ENCODE measurements around the gene ADGRV1.

ADGRV1 gene

DNA sequence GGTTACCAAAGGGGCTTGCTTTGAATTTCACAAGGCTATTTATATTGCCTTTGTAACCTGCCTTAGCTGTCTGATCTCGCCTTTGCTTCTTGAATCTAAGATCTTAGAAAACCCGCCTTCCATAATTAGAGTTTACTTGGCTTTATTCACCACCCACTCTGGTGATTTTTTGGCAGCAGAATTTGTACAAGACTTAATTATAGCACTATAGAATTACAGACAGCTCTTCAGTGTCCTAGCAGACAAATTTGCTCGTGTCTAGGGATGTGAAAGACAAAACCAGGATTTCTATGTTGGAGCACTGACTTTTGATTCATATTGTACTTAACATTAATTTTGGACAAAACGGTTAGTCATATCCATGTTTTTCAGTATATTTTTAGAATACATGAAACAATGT is 306.6 kb downstream of the ADGRV1 start:
- no peaks in the 10 kb centered on the region for H3K9me3 Mint-ChIP-seq
- no peak for DNase-seq
- H3K4me3 Mint-ChIP-seq = no peak overlapping the region

DNA sequence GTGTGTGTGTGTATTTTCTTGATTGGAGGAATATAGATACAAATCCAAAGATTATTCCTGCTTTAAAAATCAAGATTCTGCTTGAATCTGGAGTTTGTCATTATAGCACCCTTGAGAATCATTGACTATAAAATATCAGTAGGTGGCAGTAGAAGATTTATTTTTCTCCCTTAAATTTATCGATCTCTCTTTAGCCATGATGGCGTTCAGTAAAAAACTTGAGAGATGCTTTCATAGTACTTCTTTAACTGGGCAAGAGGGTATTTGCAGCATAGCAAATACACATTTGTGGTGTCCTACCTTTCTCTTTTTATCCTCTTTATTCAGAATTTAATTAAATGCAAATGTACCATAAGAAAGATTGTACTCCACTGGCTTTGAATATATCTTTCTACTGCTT is 307.7 kb downstream of the ADGRV1 start:
- Mint-ChIP-seq H3K4me1 (peaks cover 19% of the 10 kb centered on the region), H3K9me3 (no peaks in the 10 kb centered on the region), H3K27me3 (no peaks in the 10 kb centered on the region), H3K4me3 (no peak overlapping the region), H3K27ac (no peak overlapping the region)
- peak; percentile 61 for ATAC-seq
- no peak for DNase-seq

More for the DNA sequence above, 306.6 kb downstream of the ADGRV1 start:
- peaks cover 12% of the 10 kb centered on the region for H3K4me1 Mint-ChIP-seq
- no peak for ATAC-seq
- no peaks in the 10 kb centered on the region for H3K27me3 Mint-ChIP-seq
- H3K27ac Mint-ChIP-seq = no peak overlapping the region

DNA sequence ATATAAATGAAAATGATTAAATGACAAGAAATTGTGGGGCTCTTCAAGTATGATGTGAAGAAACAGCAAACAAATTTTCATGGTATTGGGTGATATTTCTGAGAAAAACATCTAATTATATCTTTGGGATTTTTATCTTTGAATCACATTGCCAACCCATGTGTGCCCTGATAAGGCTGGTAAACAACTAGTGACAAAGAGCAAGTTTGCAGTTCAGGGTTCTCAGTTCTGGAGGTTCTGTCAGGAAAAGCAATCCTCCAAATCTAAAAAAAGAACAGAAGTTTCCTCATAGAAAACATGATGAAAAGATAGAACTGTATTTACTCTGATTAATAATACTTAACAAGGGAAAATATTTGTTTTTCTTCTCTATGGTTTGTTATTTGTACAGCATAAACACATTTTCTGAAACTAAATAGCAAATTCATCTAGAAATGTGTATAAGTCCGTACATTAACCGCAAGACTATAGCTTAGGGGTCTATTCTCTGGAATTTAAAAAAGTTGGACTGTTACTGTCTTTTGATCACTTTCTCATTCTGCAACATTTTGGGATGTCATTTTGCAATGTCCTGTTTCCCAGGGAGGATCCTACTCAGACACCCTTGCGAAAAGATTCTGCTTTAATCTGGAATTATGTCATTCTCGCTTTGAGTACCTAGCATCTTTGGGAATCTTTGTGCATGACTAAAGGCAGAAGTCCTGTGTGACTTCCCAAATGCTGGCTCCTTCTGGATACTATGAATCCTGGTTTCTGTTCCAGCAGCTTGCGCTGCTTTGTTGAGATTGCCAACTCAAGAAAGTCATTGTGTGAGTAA is 308.5 kb downstream of the ADGRV1 start:
- ATAC-seq (no peak), DNase-seq (no peak)
- no peak overlapping the region for H3K27ac Mint-ChIP-seq
- no peaks in the 10 kb centered on the region for H3K27me3 Mint-ChIP-seq
- no peak overlapping the region for H3K4me3 Mint-ChIP-seq
- peaks cover 27% of the 10 kb centered on the region for H3K4me1 Mint-ChIP-seq
- H3K9me3 Mint-ChIP-seq = no peaks in the 10 kb centered on the region

- Mint-ChIP-seq H3K4me1 (peaks cover 40% of the 10 kb centered on the region), H3K9me3 (no peaks in the 10 kb centered on the region), H3K27ac (no peak overlapping the region), H3K4me3 (no peak overlapping the region), H3K27me3 (no peaks in the 10 kb centered on the region)
- no peak for ATAC-seq
- no peak for DNase-seq
Measured at GRCh38 chr5:90868799-90869198, 310.2 kb downstream of the ADGRV1 start.

DNA sequence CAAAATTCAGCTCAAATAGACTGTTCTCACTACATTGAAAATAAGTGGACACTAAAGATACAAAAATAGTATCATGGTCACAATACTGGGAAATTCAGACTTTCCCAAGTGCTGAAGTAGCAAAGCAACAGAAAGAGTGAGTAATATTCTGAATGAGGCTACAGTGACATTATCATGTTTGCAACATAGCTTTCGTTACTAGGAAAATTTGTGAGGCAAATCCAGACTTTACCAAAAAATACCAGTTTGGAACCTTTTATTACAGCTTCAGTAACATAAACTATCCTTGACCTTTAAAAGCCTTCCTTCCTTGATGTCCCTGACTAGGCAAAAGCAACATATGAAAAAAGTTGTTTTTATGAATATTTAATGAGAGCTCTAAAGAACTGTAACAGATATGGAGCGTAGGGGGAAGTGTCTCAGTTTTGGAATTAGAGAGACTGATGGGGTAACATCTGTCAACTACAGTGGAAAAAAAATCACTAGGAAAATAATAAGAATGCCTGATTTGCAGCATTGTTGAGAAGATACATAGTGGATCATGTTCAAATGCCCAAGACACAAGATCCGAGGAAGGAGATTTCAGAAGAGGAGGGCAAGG is 312.9 kb downstream of the ADGRV1 start:
- Mint-ChIP-seq H3K4me1 (peaks cover 55% of the 10 kb centered on the region), H3K4me3 (peak overlapping the region; percentile 2 to 10), H3K27ac (no peak overlapping the region), H3K27me3 (peaks cover 14% of the 10 kb centered on the region), H3K9me3 (no peaks in the 10 kb centered on the region)
- ATAC-seq = no peak
- DNase-seq = no peak

GRCh38 chr5:90873033-90873517 is 314.5 kb downstream of the ADGRV1 start:
- ATAC-seq = peak; percentile 85
- peaks cover 27% of the 10 kb centered on the region for H3K27me3 Mint-ChIP-seq
- DNase-seq = peak; percentile 9 to 43
- peak overlapping the region in 1 of 2 donors; percentile 54 for H3K27ac Mint-ChIP-seq
- peak overlapping the region in 1 of 2 donors; percentile 18 for H3K4me3 Mint-ChIP-seq
- peaks cover 55% of the 10 kb centered on the region for H3K4me1 Mint-ChIP-seq
- H3K9me3 Mint-ChIP-seq = no peaks in the 10 kb centered on the region

DNA sequence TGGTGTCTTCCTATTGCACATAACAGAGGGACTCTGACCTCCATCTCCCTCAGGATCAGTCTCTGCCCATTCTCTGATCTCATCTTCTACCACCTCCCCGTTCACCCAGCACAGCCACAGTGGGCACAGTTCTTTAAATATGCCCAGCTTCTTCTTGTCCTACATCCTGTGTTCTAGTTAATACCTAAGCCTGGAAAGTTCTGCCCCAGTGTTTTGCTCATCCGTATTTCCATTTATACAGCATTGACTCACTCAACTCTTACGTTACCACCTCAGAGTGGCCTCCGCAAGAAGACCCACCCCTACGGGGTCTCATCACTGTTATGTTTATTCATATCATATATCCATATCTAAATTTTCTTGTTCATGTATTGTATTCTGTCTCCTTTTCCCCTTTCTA is 315.5 kb downstream of the ADGRV1 start:
- ATAC-seq = no peak
- no peak for DNase-seq
- Mint-ChIP-seq H3K27me3 (peaks cover 37% of the 10 kb centered on the region), H3K9me3 (no peaks in the 10 kb centered on the region), H3K4me3 (peak overlapping the region; percentile 4 to 34), H3K27ac (no peak overlapping the region), H3K4me1 (peaks cover 60% of the 10 kb centered on the region)

- ATAC-seq (no peak), DNase-seq (no peak)
- Mint-ChIP-seq H3K27me3 (peaks cover 37% of the 10 kb centered on the region), H3K4me3 (no peak overlapping the region), H3K4me1 (peaks cover 46% of the 10 kb centered on the region), H3K9me3 (no peaks in the 10 kb centered on the region), H3K27ac (no peak overlapping the region)
Measured at GRCh38 chr5:90875456-90875855, 316.9 kb downstream of the ADGRV1 start.

DNA sequence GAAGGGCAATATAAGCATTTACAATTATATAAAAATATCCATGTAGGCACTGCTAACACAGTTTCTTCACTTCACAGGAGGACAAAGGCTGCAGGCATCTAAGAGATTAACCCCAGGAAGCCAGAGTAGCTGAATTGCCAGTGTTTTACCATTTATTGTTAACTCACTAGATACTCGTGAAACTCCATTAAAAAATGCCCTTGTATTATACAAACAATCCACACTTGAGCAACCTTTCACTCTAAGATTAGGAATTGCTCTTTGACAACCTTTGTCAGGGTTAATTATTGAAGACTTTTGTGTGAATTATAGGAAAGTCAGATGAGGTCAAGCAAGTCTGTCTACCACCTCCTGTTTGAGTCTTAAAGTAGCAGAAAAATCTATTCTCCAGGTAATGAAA is 317.8 kb downstream of the ADGRV1 start:
- ATAC-seq (no peak), DNase-seq (no peak)
- Mint-ChIP-seq H3K9me3 (no peaks in the 10 kb centered on the region), H3K27ac (no peak overlapping the region), H3K27me3 (peaks cover 37% of the 10 kb centered on the region), H3K4me1 (peaks cover 41% of the 10 kb centered on the region), H3K4me3 (no peak overlapping the region)

- ATAC-seq = no peak
- H3K27me3 Mint-ChIP-seq = peaks cover 37% of the 10 kb centered on the region
- no peak overlapping the region for H3K27ac Mint-ChIP-seq
- peaks cover 34% of the 10 kb centered on the region for H3K4me1 Mint-ChIP-seq
- no peak for DNase-seq
- no peak overlapping the region for H3K4me3 Mint-ChIP-seq
- no peaks in the 10 kb centered on the region for H3K9me3 Mint-ChIP-seq
Measured at GRCh38 chr5:90877049-90877448, 318.5 kb downstream of the ADGRV1 start.

- Mint-ChIP-seq H3K4me3 (no peak overlapping the region), H3K27ac (no peak overlapping the region), H3K4me1 (peaks cover 24% of the 10 kb centered on the region), H3K9me3 (no peaks in the 10 kb centered on the region), H3K27me3 (peaks cover 37% of the 10 kb centered on the region)
- ATAC-seq = no peak
- no peak for DNase-seq
Measured at GRCh38 chr5:90878081-90878480, 319.5 kb downstream of the ADGRV1 start.

DNA sequence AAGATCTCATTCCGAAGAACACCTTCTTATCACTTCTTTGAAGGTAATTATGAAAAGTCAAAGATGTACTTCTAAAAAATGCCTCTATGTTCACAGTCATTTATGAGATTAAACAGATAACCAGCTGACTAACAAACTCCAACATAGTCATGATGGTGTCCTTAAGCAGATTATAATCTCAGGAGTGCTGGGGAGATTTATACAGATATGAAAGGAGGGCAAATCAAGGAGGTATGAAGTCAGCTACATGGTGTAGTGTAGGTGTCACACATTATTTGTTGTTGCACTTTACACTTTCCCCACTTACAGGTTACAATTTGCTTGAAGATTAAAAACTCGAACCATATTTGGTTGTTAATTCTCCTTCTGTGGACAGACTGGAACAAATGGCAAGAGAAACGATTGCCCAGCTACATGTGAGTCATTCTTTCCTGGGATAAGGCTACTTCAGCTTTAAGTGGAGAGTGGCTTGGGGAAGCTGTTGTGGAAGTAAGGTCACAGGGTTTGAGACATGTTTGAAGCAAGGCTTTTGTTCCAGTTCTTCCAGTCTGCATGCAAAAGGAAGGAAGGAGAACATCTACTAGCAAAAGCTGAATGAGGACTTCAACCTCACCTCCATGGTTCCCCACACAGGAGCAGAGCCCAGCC is 320.1 kb downstream of the ADGRV1 start:
- Mint-ChIP-seq H3K9me3 (no peaks in the 10 kb centered on the region), H3K27ac (no peak overlapping the region), H3K4me1 (peaks cover 21% of the 10 kb centered on the region), H3K27me3 (peaks cover 37% of the 10 kb centered on the region), H3K4me3 (no peak overlapping the region)
- ATAC-seq = no peak
- DNase-seq = no peak

GRCh38 chr5:90881626-90882150 is 323.1 kb downstream of the ADGRV1 start:
- Mint-ChIP-seq H3K4me3 (no peak overlapping the region), H3K27me3 (peaks cover 28% of the 10 kb centered on the region), H3K9me3 (no peaks in the 10 kb centered on the region), H3K27ac (no peak overlapping the region), H3K4me1 (peaks cover 6% of the 10 kb centered on the region)
- no peak for DNase-seq
- ATAC-seq = no peak

GRCh38 chr5:90882448-90882847 is 323.9 kb downstream of the ADGRV1 start:
- no peaks in the 10 kb centered on the region for H3K9me3 Mint-ChIP-seq
- ATAC-seq (no peak), DNase-seq (no peak)
- H3K4me3 Mint-ChIP-seq = no peak overlapping the region
- H3K27me3 Mint-ChIP-seq = peaks cover 21% of the 10 kb centered on the region
- no peak overlapping the region for H3K27ac Mint-ChIP-seq
- H3K4me1 Mint-ChIP-seq = peaks cover 6% of the 10 kb centered on the region

DNA sequence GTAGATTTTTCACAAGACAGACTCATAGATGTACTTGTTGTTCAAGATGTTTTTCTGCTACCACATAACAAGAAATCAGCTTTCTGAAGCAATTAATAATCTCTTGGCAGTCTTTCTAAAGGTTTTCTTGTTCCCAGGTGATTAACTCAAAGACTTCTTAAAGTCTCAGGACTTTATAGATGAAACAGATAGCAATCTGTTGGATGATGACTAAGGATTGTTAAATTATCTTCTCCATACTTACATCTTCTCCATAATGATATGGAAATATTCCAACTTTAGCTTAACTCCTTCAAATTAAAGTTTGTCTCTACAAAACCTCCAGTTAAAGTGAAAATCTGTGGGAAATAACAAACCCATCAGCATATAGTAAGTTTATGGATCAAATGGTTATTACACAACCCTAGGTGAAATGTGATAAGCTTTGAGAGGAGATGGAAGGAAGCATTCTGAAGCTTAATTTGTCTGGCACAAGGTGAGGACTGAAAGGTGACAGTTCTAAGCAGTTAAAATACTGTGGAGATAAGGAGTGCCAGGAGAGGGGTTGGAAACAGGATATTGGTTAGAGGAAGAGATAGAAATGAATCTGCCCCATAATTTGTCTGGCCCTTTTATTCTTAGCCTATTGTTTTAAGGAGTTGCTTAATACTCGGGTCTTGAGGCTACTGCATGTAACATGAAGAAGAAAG is 326.7 kb downstream of the ADGRV1 start:
- Mint-ChIP-seq H3K4me1 (no peaks in the 10 kb centered on the region), H3K27ac (no peak overlapping the region)
- no peak for ATAC-seq

More for the DNA sequence above, 326.7 kb downstream of the ADGRV1 start:
- Mint-ChIP-seq H3K4me3 (no peak overlapping the region), H3K9me3 (no peaks in the 10 kb centered on the region), H3K27me3 (peaks cover 7% of the 10 kb centered on the region)
- DNase-seq = no peak
